Spleen (tissue), 11 donors: Measurements from ENCODE around the gene L1CAM. TPM values are rescaled to one million over a fixed set of nuclear protein-coding genes. Genes with fewer than 3 reads are reported as not detected.

Experiments used
- DNase-seq: peaks from one replicate; pipeline ENCODE4 v3.0.0-alpha.2; 2020
- H3K27ac ChIP-seq, 8 donors: fragments of 200-600 bp; sonication (generic) in 7 of 8; 1 replicate in 4 of 8; 2 replicates in 4 of 8; pipeline versions ENCODE4 v1.5.0 to v1.8.0; 2016 to 2021; ENCODE audit warnings: inconsistent platforms in 4 of 8, mild to moderate bottlenecking in 4 of 8, moderate library complexity in 1 of 8
- H3K27me3 ChIP-seq, 7 donors: fragments of 200-600 bp; sonication (generic) in 6 of 7; replicated peaks in 1 of 7; 1 replicate in 4 of 7; 2 replicates in 3 of 7; pipeline versions ENCODE4 v1.5.0 to v1.8.0; 2016 to 2021; ENCODE audit warnings: inconsistent platforms in 3 of 7, mild to moderate bottlenecking in 1 of 7
- H3K36me3 ChIP-seq, 6 donors: fragments of 200-600 bp; sonication (generic) in 5 of 6; 1 replicate in 4 of 6; 2 replicates in 2 of 6; pipeline versions ENCODE4 v1.5.0 to v1.8.0; 2016 to 2021; ENCODE audit warnings: inconsistent platforms in 2 of 6
- H3K4me1 ChIP-seq, 6 donors: fragments of 200-600 bp; sonication (generic) in 5 of 6; 1 replicate in 3 of 6; 2 replicates in 3 of 6; pipeline versions ENCODE4 v1.5.0 to v1.8.0; 2016 to 2021; ENCODE audit warnings: inconsistent platforms in 3 of 6
- H3K4me3 ChIP-seq, 8 donors: fragments of 200-600 bp; sonication (generic) in 7 of 8; 1 replicate in 4 of 8; 2 replicates in 4 of 8; pipeline versions ENCODE4 v1.5.0 to v1.8.0; 2016 to 2021; ENCODE audit warnings: inconsistent platforms in 4 of 8, mild to moderate bottlenecking in 4 of 8, moderate library complexity in 2 of 8
- H3K9me3 ChIP-seq, 8 donors: fragments of 200-600 bp; sonication (generic) in 7 of 8; 1 replicate in 4 of 8; 2 replicates in 4 of 8; pipeline versions ENCODE4 v1.5.0 to v1.8.0; 2016 to 2021; ENCODE audit warnings: inconsistent platforms in 4 of 8
- CTCF ChIP-seq, 11 experiments: fragments of 200-600 bp in 7 of 11; fragments of 450-650 bp in 4 of 11; sonication (generic) in 4 of 11; IDR thresholded peaks in 8 of 11; conservative IDR thresholded peaks in 3 of 11; 1 replicate in 7 of 11; 2 replicates in 4 of 11; pipeline versions ENCODE4 v1.4.0 to v1.8.0; 2016 to 2021; ENCODE audit warnings: antibody characterized with exemption in 11 of 11, inconsistent platforms in 4 of 11, mild to moderate bottlenecking in 1 of 11
- POLR2A ChIP-seq, 3 donors: fragments of 450-650 bp; IDR thresholded peaks; one replicate each; pipeline ENCODE4 v1.5.1; 2017; ENCODE audit warnings: antibody characterized with exemption in 3 of 3, mild to moderate bottlenecking in 1 of 3
- POLR2AphosphoS5 ChIP-seq, 3 donors: sonication (generic); formaldehyde crosslinking; IDR thresholded peaks; one replicate each; pipeline ENCODE4 v1.5.1; 2017; ENCODE audit warnings: antibody characterized with exemption in 3 of 3
- WGBS, 5 donors: extraction: QIAGEN DNeasy Blood & Tissue Kit in 3 of 5; methylation state at CpG; one replicate each; pipeline versions ENCODE4 v1.1.5 to v1.1.7; 2013 to 2018; 5-methylcytosine and 5-hydroxymethylcytosine counted together
- intact Hi-C: fragments of 100-400 bp; cut with DNase I; formaldehyde crosslinking; loops from one replicate; pipeline ENCODE4 v1.15.0; 2023; ENCODE audit warnings: low total_unique reads
- polyA plus RNA-seq, 3 donors: library from polyadenylated mRNA; stranded (reverse); fragments of 200-250 nt; gene quantifications; one replicate each; pipeline ENCODE4 v1.2.1, GENCODE V29; 2013
- total RNA-seq, 7 donors: library from RNA; depleted of rRNA in 3 of 7; stranded (reverse); fragments of >200 nt in 3 of 7; fragmentation: NEBNext Ultra II Directional in 4 of 7; extraction: Animal tissue kit (Norgen Biotek cat#: 25700) in 4 of 7; gene quantifications; one replicate each; pipeline versions ENCODE4 v1.1.0 to v1.2.1, GENCODE V29; 2016 to 2021
- donor health status: healthy with polysubstance abuse.
- donor health status: DM: no; HTN: no; CAD: no; lungs with moderate emphysema.
- donor health status: DM: no; HTN: no; CAD: no.
- donor health status: Bipolar disorder and iron deficiency.
- donor health status: healthy.
- donor health status: DM: no; HTN: no; CAD: no.
- donor health status: DM: yes; HTN: yes; CAD: no.

Gene L1CAM
- total and polyA plus RNA-seq, 10 donors = 1.2 to 5.1 (median 2.7) TPM

- Histone ChIP-seq H3K9me3 (no peaks in the 10 kb centered on the region), H3K4me1 (no peaks in the 10 kb centered on the region), H3K27me3 (peaks cover 0 to 44% (median 11%) of the 10 kb centered on the region in 7 donors), H3K36me3 (no peaks in the 10 kb centered on the region), H3K27ac (no peak overlapping the region), H3K4me3 (no peak overlapping the region)
- DNase-seq = peak; percentile 51
- intact Hi-C loops = no loop called here
- no peak for TF ChIP-seq POLR2A (IDR thresholded peaks at IDR 0.05)
- no peak for TF ChIP-seq POLR2AphosphoS5 (IDR thresholded peaks at IDR 0.05)
- TF ChIP-seq CTCF (IDR thresholded peaks at IDR 0.05 in 8 of 11, conservative IDR thresholded peaks at IDR 0.05 in 3 of 11) = no peak
- WGBS, 5 donors = 25 to 35% (median 34%) methylated on average over 6 of the region's 6 CpGs
These were observed 14.5 kb downstream of the L1CAM start for GRCh38 chrX:153871451-153871850.

- H3K4me3 ChIP-seq = no peak overlapping the region
- intact Hi-C loops = no loop called here
- H3K27ac ChIP-seq = no peak overlapping the region
- peaks cover 0 to 38% (median 10%) of the 10 kb centered on the region in 7 donors for H3K27me3 ChIP-seq
- DNase-seq = peak; percentile 51
- H3K9me3 ChIP-seq = no peaks in the 10 kb centered on the region
- no peaks in the 10 kb centered on the region for H3K36me3 ChIP-seq
- H3K4me1 ChIP-seq = no peaks in the 10 kb centered on the region
- 52 to 64% (median 63%) methylated on average over 4 to 21 of the region's 21 CpGs for WGBS, 5 donors
- TF ChIP-seq POLR2AphosphoS5 (IDR thresholded peaks at IDR 0.05) = no peak
- no peak for TF ChIP-seq POLR2A (IDR thresholded peaks at IDR 0.05)
- no peak for TF ChIP-seq CTCF (IDR thresholded peaks at IDR 0.05 in 8 of 11, conservative IDR thresholded peaks at IDR 0.05 in 3 of 11)
These were observed 15.1 kb downstream of the L1CAM start for GRCh38 chrX:153870791-153871360.

GRCh38 chrX:153870288-153870690 is 15.7 kb downstream of the L1CAM start:
- TF ChIP-seq POLR2AphosphoS5 (IDR thresholded peaks at IDR 0.05) (no peak), POLR2A (IDR thresholded peaks at IDR 0.05) (no peak), CTCF (IDR thresholded peaks at IDR 0.05 in 8 of 11, conservative IDR thresholded peaks at IDR 0.05 in 3 of 11) (no peak)
- H3K27me3 ChIP-seq = peaks cover 0 to 32% (median 6%) of the 10 kb centered on the region in 7 donors
- no peak overlapping the region for H3K27ac ChIP-seq
- H3K4me1 ChIP-seq = no peaks in the 10 kb centered on the region
- WGBS, 5 donors = 63 to 86% (median 81%) methylated on average over 5 to 11 of the region's 11 CpGs
- DNase-seq = peak; percentile 59
- intact Hi-C loops = no loop called here
- no peaks in the 10 kb centered on the region for H3K36me3 ChIP-seq
- H3K4me3 ChIP-seq = no peak overlapping the region
- no peaks in the 10 kb centered on the region for H3K9me3 ChIP-seq

GRCh38 chrX:153869473-153870287 is 16.3 kb downstream of the L1CAM start:
- 79 to 91% (median 88%) methylated on average over 19 to 31 of the region's 31 CpGs; no CpG with 5 or more reads in 1 of the 5 donors for WGBS, 5 donors
- TF ChIP-seq POLR2AphosphoS5 (IDR thresholded peaks at IDR 0.05) (no peak), CTCF (IDR thresholded peaks at IDR 0.05 in 8 of 11, conservative IDR thresholded peaks at IDR 0.05 in 3 of 11) (no peak), POLR2A (IDR thresholded peaks at IDR 0.05) (no peak)
- no peaks in the 10 kb centered on the region for H3K36me3 ChIP-seq
- H3K4me1 ChIP-seq = no peaks in the 10 kb centered on the region
- H3K27ac ChIP-seq = no peak overlapping the region
- intact Hi-C loops = no loop called here
- no peaks in the 10 kb centered on the region for H3K9me3 ChIP-seq
- peaks cover 0 to 29% (median 6%) of the 10 kb centered on the region in 7 donors for H3K27me3 ChIP-seq
- no peak overlapping the region for H3K4me3 ChIP-seq
- peak; percentile 69 for DNase-seq
